Uterus (tissue), 4 donors: ENCODE measurements around the gene EPC1. TPM values are rescaled to one million over a fixed set of nuclear protein-coding genes. Genes with fewer than 3 reads are reported as not detected.
"Not testable (repeated sequence)": the region's sequence is repeated elsewhere in the genome, so short reads cannot be mapped to it uniquely, and the experiment has no call there.

Source experiments
- DNase-seq, 2 donors: peaks; one replicate each; pipeline ENCODE4 v3.0.0-alpha.2; 2019 to 2020
- H3K27ac ChIP-seq, 2 donors: fragments of 200-600 bp; sonication (generic); 1 replicate in 1 of 2; 2 replicates in 1 of 2; pipeline ENCODE4 v1.5.1; 2016 to 2018
- H3K27me3 ChIP-seq, 2 donors: fragments of 200-600 bp; sonication (generic); one replicate each; pipeline ENCODE4 v1.5.1; 2018 to 2019; ENCODE audit warnings: control low read depth in 1 of 2
- H3K36me3 ChIP-seq, 2 donors: fragments of 200-600 bp; sonication (generic); one replicate each; pipeline ENCODE4 v1.5.1; 2019; ENCODE audit warnings: control low read depth in 1 of 2
- H3K4me1 ChIP-seq, 2 donors: fragments of 200-600 bp; sonication (generic); one replicate each; pipeline ENCODE4 v1.5.1; 2018 to 2019; ENCODE audit warnings: control low read depth in 1 of 2
- H3K4me3 ChIP-seq, 2 donors: fragments of 200-600 bp; sonication (generic); 1 replicate in 1 of 2; 2 replicates in 1 of 2; pipeline ENCODE4 v1.5.1; 2018 to 2019; ENCODE audit warnings: mild to moderate bottlenecking in 1 of 2
- H3K9me3 ChIP-seq, 2 donors: fragments of 200-600 bp; sonication (generic); one replicate each; pipeline ENCODE4 v1.5.1; 2019; ENCODE audit warnings: control low read depth in 1 of 2
- CTCF ChIP-seq, 4 experiments: fragments of 200-600 bp in 2 of 4; fragments of 450-650 bp in 2 of 4; sonication (generic) in 2 of 4; IDR thresholded peaks; one replicate each; pipeline ENCODE4 v1.5.1; 2016 to 2019; ENCODE audit warnings: antibody characterized with exemption in 4 of 4, mild to moderate bottlenecking in 2 of 4, moderate library complexity in 1 of 4
- POLR2A ChIP-seq, 2 donors: fragments of 450-650 bp; IDR thresholded peaks; one replicate each; pipeline ENCODE4 v1.6.1; 2016; ENCODE audit warnings: antibody characterized with exemption in 2 of 2, mild to moderate bottlenecking in 1 of 2, moderate library complexity in 1 of 2
- intact Hi-C: fragments of 100-400 bp; cut with DNase I; formaldehyde crosslinking; loops from one replicate; pipeline ENCODE4 v1.15.1; 2023; ENCODE audit warnings: low total_unique reads
- total RNA-seq, 4 donors: library from RNA; depleted of rRNA in 3 of 4; stranded (reverse); fragments of >200 nt in 3 of 4; gene quantifications; one replicate each; pipeline versions ENCODE4 v1.1.0 to v1.2.4, GENCODE V29; 2014 to 2023
- donor health status: DM: yes; HTN: yes; CAD: no.

Gene EPC1
- total RNA-seq, 4 donors from 2014 or later, result 34.7 to 109 (median 48.8) TPM

GRCh38 chr10:32240471-32240870 is 106.5 kb downstream of the EPC1 start:
- TF ChIP-seq POLR2A (IDR thresholded peaks at IDR 0.05) (no peak), CTCF (IDR thresholded peaks at IDR 0.05) (no peak)
- DNase-seq, result no peak
- Histone ChIP-seq H3K36me3 (no peaks in the 10 kb centered on the region), H3K27ac (no peak overlapping the region), H3K4me1 (no peaks in the 10 kb centered on the region), H3K27me3 (no peaks in the 10 kb centered on the region), H3K9me3 (no peaks in the 10 kb centered on the region), H3K4me3 (no peak overlapping the region)
- intact Hi-C loops, result no loop called here

GRCh38 chr10:32239769-32240168 is 107.2 kb downstream of the EPC1 start:
- Histone ChIP-seq H3K36me3 (no peaks in the 10 kb centered on the region), H3K27me3 (no peaks in the 10 kb centered on the region), H3K9me3 (no peaks in the 10 kb centered on the region), H3K4me3 (no peak overlapping the region), H3K27ac (no peak overlapping the region), H3K4me1 (no peaks in the 10 kb centered on the region)
- intact Hi-C loops, result no loop called here
- TF ChIP-seq CTCF (IDR thresholded peaks at IDR 0.05), result no peak
- no peak for TF ChIP-seq POLR2A (IDR thresholded peaks at IDR 0.05)
- no peak for DNase-seq

GRCh38 chr10:32237644-32238345 is 109.2 kb downstream of the EPC1 start:
- no peak for TF ChIP-seq POLR2A (IDR thresholded peaks at IDR 0.05)
- TF ChIP-seq CTCF (IDR thresholded peaks at IDR 0.05), result no peak
- Histone ChIP-seq H3K27me3 (no peaks in the 10 kb centered on the region), H3K27ac (no peak overlapping the region), H3K4me3 (no peak overlapping the region), H3K9me3 (no peaks in the 10 kb centered on the region), H3K36me3 (no peaks in the 10 kb centered on the region), H3K4me1 (no peaks in the 10 kb centered on the region)
- DNase-seq, result no peak
- intact Hi-C loops, result no loop called here

GRCh38 chr10:32234471-32234870 is 112.5 kb downstream of the EPC1 start:
- no peak for DNase-seq
- Histone ChIP-seq H3K36me3 (no peaks in the 10 kb centered on the region), H3K9me3 (no peaks in the 10 kb centered on the region), H3K27me3 (no peaks in the 10 kb centered on the region), H3K27ac (no peak overlapping the region), H3K4me1 (no peaks in the 10 kb centered on the region), H3K4me3 (no peak overlapping the region)
- intact Hi-C loops, result no loop called here
- TF ChIP-seq POLR2A (IDR thresholded peaks at IDR 0.05) (no peak), CTCF (IDR thresholded peaks at IDR 0.05) (no peak)

- H3K27me3 ChIP-seq, intact Hi-C loops, H3K4me3 ChIP-seq, H3K27ac ChIP-seq, DNase-seq, H3K36me3 ChIP-seq, H3K4me1 ChIP-seq, H3K9me3 ChIP-seq: not testable (repeated sequence)
These were observed 113.6 kb downstream of the EPC1 start for GRCh38 chr10:32233375-32233774.

- TF ChIP-seq CTCF (IDR thresholded peaks at IDR 0.05) (no peak), POLR2A (IDR thresholded peaks at IDR 0.05) (no peak)
- intact Hi-C loops, result no loop called here
These were observed 114.6 kb downstream of the EPC1 start for GRCh38 chr10:32232378-32232777.

GRCh38 chr10:32229788-32230187 is 117.2 kb downstream of the EPC1 start:
- H3K27me3 ChIP-seq, H3K9me3 ChIP-seq, intact Hi-C loops, H3K4me3 ChIP-seq, DNase-seq, H3K27ac ChIP-seq, H3K4me1 ChIP-seq, H3K36me3 ChIP-seq: not testable (repeated sequence)

More at GRCh38 chr10:32232378-32232777, 114.6 kb downstream of the EPC1 start:
- Histone ChIP-seq H3K9me3 (no peaks in the 10 kb centered on the region), H3K36me3 (no peaks in the 10 kb centered on the region), H3K4me1 (no peaks in the 10 kb centered on the region), H3K4me3 (no peak overlapping the region), H3K27me3 (no peaks in the 10 kb centered on the region), H3K27ac (no peak overlapping the region)
- DNase-seq, result no peak
